HG03442 (cell line): ENCODE data around the gene EID3.
"Not testable (repeated sequence)": the region's sequence is repeated elsewhere in the genome, so short reads cannot be mapped to it uniquely, and the experiment has no call there.

ENCODE experiments used
- ATAC-seq: cut with Tn5 transposase; IDR thresholded peaks from one replicate; pipeline ENCODE4 v1.9.1; 2021; ENCODE audit warnings: mild to moderate bottlenecking, moderate library complexity; ENCODE audit not compliant: unreplicated experiment

Gene EID3

GRCh38 chr12:104288635-104289274, 14.8 kb upstream of the EID3 start:
- ATAC-seq = peak; percentile 57

DNA sequence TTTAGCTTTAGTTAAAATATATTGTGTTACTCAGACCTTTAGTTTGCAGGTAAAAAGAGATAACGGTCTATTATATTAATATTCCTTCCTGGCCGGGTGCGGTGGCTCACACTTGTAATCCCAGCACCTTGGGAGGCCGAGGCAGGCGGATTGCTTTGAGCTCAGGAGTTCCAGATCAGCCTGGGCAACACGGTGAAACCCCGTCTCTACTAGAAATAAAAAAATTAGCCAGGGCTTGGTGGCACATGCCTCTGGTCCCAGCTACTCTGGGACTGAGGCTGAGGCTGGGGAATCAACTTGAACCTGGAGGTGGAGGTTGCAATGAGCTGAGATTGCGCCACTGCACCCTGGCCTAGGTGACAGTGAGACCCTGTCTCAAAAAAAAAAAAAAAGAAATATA, 13.2 kb upstream of the EID3 start:
- no peak for ATAC-seq

- ATAC-seq = no peak
Measured at GRCh38 chr12:104290855-104291254, 12.7 kb upstream of the EID3 start.

- ATAC-seq = no peak
Measured at GRCh38 chr12:104291867-104292524, 11.5 kb upstream of the EID3 start.

GRCh38 chr12:104292872-104293794, 10.4 kb upstream of the EID3 start:
- no peak for ATAC-seq

- not testable (repeated sequence) for ATAC-seq
Measured at GRCh38 chr12:104294158-104294859, 9.2 kb upstream of the EID3 start.

DNA sequence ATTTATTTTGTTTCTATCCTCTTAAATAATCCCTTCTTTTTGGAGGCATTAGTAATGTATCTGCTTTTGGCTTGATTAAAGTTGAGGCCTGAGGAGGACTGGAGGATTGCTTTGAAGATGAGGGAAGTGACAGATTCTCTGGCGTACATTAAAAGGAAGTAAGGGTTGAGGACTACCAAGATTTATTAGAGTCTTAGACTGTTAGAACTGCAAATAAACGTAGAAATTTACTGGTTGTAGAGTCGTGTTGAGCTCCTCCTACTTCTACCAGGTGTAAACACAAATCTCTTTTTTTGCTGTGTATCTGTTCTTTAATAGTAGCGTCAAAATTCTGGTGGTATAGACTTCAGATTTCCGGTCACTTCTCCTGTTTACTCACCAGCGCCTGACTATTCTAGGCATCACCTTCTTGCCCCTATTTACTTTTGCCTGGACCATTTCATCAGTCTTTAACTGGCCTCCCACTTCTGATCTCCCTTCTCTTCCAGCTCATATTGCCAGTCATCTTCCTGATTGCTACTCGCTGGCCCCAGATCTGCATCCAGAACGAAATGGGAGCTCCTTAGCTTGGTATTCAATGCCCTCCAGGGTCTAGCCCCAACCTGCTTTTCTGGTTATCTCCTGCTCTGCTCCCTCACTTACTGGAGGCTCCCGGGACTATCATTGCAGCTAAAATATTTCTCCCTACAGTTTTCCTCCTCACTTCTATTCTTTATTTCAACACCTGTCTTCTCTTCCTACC, 8.4 kb upstream of the EID3 start:
- no peak for ATAC-seq

GRCh38 chr12:104295954-104296353, 7.6 kb upstream of the EID3 start:
- ATAC-seq = no peak

- no peak for ATAC-seq
Measured at GRCh38 chr12:104296718-104297117, 6.8 kb upstream of the EID3 start.

GRCh38 chr12:104297477-104298113, 5.9 kb upstream of the EID3 start:
- ATAC-seq = no peak

DNA sequence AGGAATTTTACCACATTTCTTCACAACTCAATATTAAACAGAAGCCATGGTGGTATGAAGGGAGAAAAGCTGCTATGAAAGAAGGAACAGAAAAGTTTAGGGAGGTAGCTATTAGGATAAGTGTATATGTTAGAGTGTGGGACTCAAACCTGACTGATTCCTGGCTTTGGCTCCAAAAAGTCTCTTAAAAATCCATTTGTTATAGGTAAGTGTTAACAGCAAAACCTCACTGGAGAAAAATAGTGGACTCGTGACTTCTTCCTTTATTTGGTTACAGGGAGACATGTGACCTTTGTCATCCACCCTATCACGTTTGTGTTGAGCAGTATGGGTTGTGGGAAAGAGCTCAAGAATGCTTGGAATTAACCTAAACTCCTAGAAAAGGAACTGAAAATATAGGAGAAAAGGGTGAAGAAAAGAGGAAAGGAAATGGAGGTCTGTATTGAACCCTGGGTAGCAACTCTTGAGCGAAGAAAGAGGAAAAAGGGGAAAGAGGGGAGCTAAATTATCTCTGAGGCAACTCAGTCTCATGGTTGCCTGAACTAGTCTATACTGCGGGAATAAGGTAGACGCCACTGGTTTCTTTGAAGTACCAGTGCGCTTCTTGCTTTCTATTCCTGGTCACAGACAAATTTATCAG, 3.6 kb upstream of the EID3 start:
- ATAC-seq = no peak

DNA sequence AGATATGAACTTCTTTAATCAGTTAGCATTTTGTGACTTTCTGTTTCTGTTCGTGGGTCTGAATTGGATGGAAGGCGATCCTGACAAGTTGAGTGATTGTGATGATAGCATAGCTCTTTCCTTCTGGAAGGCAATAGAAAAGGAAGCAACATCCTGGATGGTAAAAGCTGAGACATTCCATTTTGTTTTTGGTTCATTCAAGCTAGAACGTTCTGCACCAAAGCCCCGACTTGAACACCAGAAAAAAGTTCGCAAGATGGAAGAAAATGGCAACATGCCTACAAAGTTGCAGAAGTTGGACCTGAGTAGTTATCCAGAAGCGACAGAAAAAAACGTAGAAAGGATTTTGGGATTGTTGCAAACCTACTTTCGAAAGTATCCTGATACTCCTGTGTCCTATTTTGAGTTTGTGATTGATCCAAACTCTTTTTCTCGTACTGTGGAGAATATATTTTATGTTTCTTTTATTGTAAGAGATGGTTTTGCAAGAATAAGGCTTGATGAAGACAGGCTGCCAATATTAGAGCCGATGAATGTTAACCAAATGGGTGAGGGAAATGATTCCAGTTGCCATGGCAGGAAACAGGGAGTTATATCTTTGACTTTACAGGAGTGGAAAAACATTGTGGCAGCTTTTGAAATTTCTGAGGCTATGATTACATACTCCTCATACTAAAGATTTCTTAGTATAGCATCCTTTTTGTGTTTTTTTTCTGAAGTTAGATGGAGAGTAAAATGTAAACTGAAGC, 896 bp downstream of the EID3 start:
- ATAC-seq = no peak

- no peak for ATAC-seq
Measured at GRCh38 chr12:104305349-104305748, 1.8 kb downstream of the EID3 start.

GRCh38 chr12:104306376-104306775, 2.8 kb downstream of the EID3 start:
- ATAC-seq = no peak

DNA sequence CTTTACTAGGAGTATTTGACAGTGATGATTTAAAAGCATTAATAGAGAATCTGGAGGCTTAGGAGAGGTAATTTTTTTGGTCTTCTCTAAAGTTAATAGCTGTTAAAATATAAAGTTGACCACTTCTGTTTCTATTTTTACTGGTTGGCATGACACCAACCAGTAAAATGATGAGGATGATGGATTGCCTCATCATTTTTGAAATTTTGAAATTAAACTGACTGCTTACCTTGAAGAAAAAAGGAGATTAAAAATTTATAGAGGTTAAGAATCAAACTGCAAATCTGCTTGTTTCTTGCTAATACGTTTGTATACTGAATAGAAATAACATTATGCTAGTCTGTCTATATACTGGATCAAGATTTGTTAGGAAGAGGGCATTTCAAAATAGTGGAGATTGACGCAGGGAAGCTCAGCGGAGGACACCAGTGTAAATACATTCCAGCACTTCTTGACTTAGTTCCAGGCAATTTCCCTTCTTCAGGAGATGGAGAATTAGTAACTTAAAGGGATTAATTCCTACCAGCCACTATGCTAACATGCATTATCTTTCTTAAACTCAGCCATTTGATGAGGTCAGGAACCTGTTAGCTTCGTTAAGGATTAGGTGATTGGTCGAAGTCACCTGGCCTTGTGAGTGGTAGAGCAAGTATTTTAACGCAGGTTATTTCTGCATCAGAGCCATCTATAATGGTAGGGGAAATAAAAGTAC, 3.6 kb downstream of the EID3 start:
- ATAC-seq = no peak

GRCh38 chr12:104307655-104308000, 4.1 kb downstream of the EID3 start:
- ATAC-seq = no peak

GRCh38 chr12:104309446-104309993, 6.0 kb downstream of the EID3 start:
- no peak for ATAC-seq
